Measurements from ENCODE around the gene MLEC. TPM values are rescaled to one million over a fixed set of nuclear protein-coding genes. Genes with fewer than 3 reads are reported as not detected.

The MLEC gene
- total RNA-seq, 2 experiments from 2014 or later, result 79.2 to 79.4 TPM

- TF ChIP-seq, protein P1, sequence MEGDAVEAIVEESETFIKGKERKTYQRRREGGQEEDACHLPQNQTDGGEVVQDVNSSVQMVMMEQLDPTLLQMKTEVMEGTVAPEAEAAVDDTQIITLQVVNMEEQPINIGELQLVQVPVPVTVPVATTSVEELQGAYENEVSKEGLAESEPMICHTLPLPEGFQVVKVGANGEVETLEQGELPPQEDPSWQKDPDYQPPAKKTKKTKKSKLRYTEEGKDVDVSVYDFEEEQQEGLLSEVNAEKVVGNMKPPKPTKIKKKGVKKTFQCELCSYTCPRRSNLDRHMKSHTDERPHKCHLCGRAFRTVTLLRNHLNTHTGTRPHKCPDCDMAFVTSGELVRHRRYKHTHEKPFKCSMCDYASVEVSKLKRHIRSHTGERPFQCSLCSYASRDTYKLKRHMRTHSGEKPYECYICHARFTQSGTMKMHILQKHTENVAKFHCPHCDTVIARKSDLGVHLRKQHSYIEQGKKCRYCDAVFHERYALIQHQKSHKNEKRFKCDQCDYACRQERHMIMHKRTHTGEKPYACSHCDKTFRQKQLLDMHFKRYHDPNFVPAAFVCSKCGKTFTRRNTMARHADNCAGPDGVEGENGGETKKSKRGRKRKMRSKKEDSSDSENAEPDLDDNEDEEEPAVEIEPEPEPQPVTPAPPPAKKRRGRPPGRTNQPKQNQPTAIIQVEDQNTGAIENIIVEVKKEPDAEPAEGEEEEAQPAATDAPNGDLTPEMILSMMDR (IDR thresholded peaks at IDR 0.05), result no peak
- Mint-ChIP-seq H3K4me3 (peak overlapping the region; percentile 82), H3K4me1 (ENCODE audit: low read depth) (peaks cover 31% of the 10 kb centered on the region), H3K9me3 (no peaks in the 10 kb centered on the region), H3K36me3 (ENCODE audit: low read depth) (peaks cover 12% of the 10 kb centered on the region), H3K27ac (peak overlapping the region; percentile 93), H3K27me3 (no peaks in the 10 kb centered on the region)
- POLR2A ChIA-PET, result interaction anchor here (0.7 to 1.1 kb wide), 3 partner anchors 12 to 394 kb away, joined by 3 read pairs; partner anchors contain the start of genes RNU4-1 and UNC119B
- DNase-seq (peak; percentile 99), ATAC-seq (peak; percentile 79)
- intact Hi-C loops (cut with micrococcal nuclease), result no loop called here
- CTCF ChIA-PET, result interaction anchor here (6.3 to 6.4 kb wide), 2 partner anchors 38 to 104 kb away, joined by 28 to 45 read pairs; partner anchors contain the start of gene POP5
Observed at GRCh38 chr12:120686151-120686689, 729 bp upstream of the MLEC start.

- ChIA-PET CTCF (interaction anchor here (0.9 to 6.4 kb wide), 5 partner anchors 10 to 191 kb away, joined by 3 to 45 read pairs (median 6); partner anchors contain the start of genes CABP1 and POP5), POLR2A (interaction anchor here (0.6 to 1.5 kb wide), 4 partner anchors 21 to 106 kb away, joined by 3 to 5 read pairs (median 4); partner anchors contain the start of genes POP5 and UNC119B)
- Mint-ChIP-seq H3K4me3 (peak overlapping the region; percentile 92), H3K4me1 (ENCODE audit: low read depth) (peaks cover 44% of the 10 kb centered on the region), H3K27ac (peak overlapping the region; percentile 82), H3K27me3 (no peaks in the 10 kb centered on the region), H3K9me3 (no peaks in the 10 kb centered on the region), H3K36me3 (ENCODE audit: low read depth) (peaks cover 12% of the 10 kb centered on the region)
- intact Hi-C loops (cut with micrococcal nuclease), result no loop called here
- ATAC-seq (no peak), DNase-seq (peak; percentile 73)
- TF ChIP-seq, protein P1 (IDR thresholded peaks at IDR 0.05), result no peak
Observed at GRCh38 chr12:120687578-120688289, 785 bp downstream of the MLEC start.

- Mint-ChIP-seq H3K27ac (peak overlapping the region; percentile 66), H3K27me3 (no peaks in the 10 kb centered on the region), H3K9me3 (no peaks in the 10 kb centered on the region), H3K4me3 (peak overlapping the region; percentile 92), H3K4me1 (ENCODE audit: low read depth) (peaks cover 47% of the 10 kb centered on the region), H3K36me3 (ENCODE audit: low read depth) (peaks cover 12% of the 10 kb centered on the region)
- ChIA-PET POLR2A (interaction anchor here (1.2 to 1.5 kb wide), 2 partner anchors 12 to 21 kb away, joined by 3 to 5 read pairs; no protein-coding TSS in a partner anchor), CTCF (interaction anchor here (0.9 to 6.4 kb wide), 5 partner anchors 9 to 192 kb away, joined by 3 to 45 read pairs (median 6); partner anchors contain the start of genes CABP1 and POP5)
- no peak for ATAC-seq
- no peak for DNase-seq
- TF ChIP-seq, protein P1 (IDR thresholded peaks at IDR 0.05), result no peak
- intact Hi-C loops (cut with micrococcal nuclease), result no loop called here
Observed at GRCh38 chr12:120688527-120689071, 1.6 kb downstream of the MLEC start.

GRCh38 chr12:120689397-120690082 is 2.6 kb downstream of the MLEC start:
- intact Hi-C loops (cut with micrococcal nuclease), result no loop called here
- H3K4me1 Mint-ChIP-seq (ENCODE audit: low read depth), result peaks cover 45% of the 10 kb centered on the region
- POLR2A ChIA-PET, result interaction anchor here (1.2 to 2.0 kb wide), 2 partner anchors 11 to 20 kb away, joined by 3 to 10 read pairs; partner anchors contain the start of gene UNC119B
- H3K27me3 Mint-ChIP-seq, result no peaks in the 10 kb centered on the region
- no peaks in the 10 kb centered on the region for H3K9me3 Mint-ChIP-seq
- no peak overlapping the region for H3K27ac Mint-ChIP-seq
- CTCF ChIA-PET, result interaction anchor here (1.8 to 6.4 kb wide), 3 partner anchors 31 to 107 kb away, joined by 5 to 45 read pairs (median 28); partner anchors contain the start of gene POP5
- H3K36me3 Mint-ChIP-seq (ENCODE audit: low read depth), result peaks cover 17% of the 10 kb centered on the region
- DNase-seq, result no peak
- peak overlapping the region; percentile 92 for H3K4me3 Mint-ChIP-seq
- no peak for ATAC-seq
- TF ChIP-seq, protein P1 (IDR thresholded peaks at IDR 0.05), result no peak

Measured in activated CD8-positive, alpha-beta T cell treated with anti-CD3 and anti-CD28 coated beads for 36 hours (primary cell).